ENCODE measurements around the gene HS6ST3.

Gene HS6ST3

GRCh38 chr13:96796091-96796633 lies 706.3 kb downstream of the HS6ST3 start:
- Histone ChIP-seq H3K9ac (ENCODE audit: low read depth, low read length) (no peak overlapping the region), H3K79me2 (ENCODE audit: insufficient read depth, low read length) (no peaks in the 10 kb centered on the region), H4K20me1 (ENCODE audit: insufficient read depth, low read length) (no peaks in the 10 kb centered on the region), H3K4me2 (ENCODE audit: insufficient read depth, low read length) (no peak overlapping the region), H3K36me3 (ENCODE audit: insufficient read depth, low read length) (no peaks in the 10 kb centered on the region), H3K27me3 (ENCODE audit: insufficient read depth, low read length, poor library complexity) (no peaks in the 10 kb centered on the region), H3K9me3 (ENCODE audit: insufficient read depth, low read length, severe bottlenecking) (no peaks in the 10 kb centered on the region), H3K27ac (ENCODE audit: low read length) (no peak overlapping the region), H2AFZ (ENCODE audit: low read depth, low read length) (no peak overlapping the region), H3K4me1 (ENCODE audit: insufficient read depth, low read length) (no peaks in the 10 kb centered on the region), H3K4me3 (ENCODE audit: low read depth in 1 of 2, low read length in 2 of 2) (no peak overlapping the region)
- DNase-seq = no peak
- no peak for ATAC-seq (ENCODE audit: insufficient read depth, low read depth)
- TF ChIP-seq CTCF (IDR thresholded peaks at IDR 0.05; ENCODE audit: borderline replicate concordance, extremely low read depth, low read length, poor library complexity, severe bottlenecking) = no peak
- TF ChIP-seq EZH2 (IDR thresholded peaks at IDR 0.05; ENCODE audit: borderline replicate concordance, low read depth, low read length, severe bottlenecking) = no peak

- Histone ChIP-seq H2AFZ (ENCODE audit: low read depth, low read length) (no peak overlapping the region), H3K36me3 (ENCODE audit: insufficient read depth, low read length) (no peaks in the 10 kb centered on the region), H3K4me2 (ENCODE audit: insufficient read depth, low read length) (no peak overlapping the region), H3K27me3 (ENCODE audit: insufficient read depth, low read length, poor library complexity) (no peaks in the 10 kb centered on the region), H3K27ac (ENCODE audit: low read length) (no peak overlapping the region), H3K4me1 (ENCODE audit: insufficient read depth, low read length) (no peaks in the 10 kb centered on the region), H3K9me3 (ENCODE audit: insufficient read depth, low read length, severe bottlenecking) (no peaks in the 10 kb centered on the region), H3K9ac (ENCODE audit: low read depth, low read length) (no peak overlapping the region), H4K20me1 (ENCODE audit: insufficient read depth, low read length) (no peaks in the 10 kb centered on the region), H3K79me2 (ENCODE audit: insufficient read depth, low read length) (no peaks in the 10 kb centered on the region), H3K4me3 (ENCODE audit: low read depth in 1 of 2, low read length in 2 of 2) (no peak overlapping the region)
- ATAC-seq (ENCODE audit: insufficient read depth, low read depth) = no peak
- no peak for DNase-seq
- TF ChIP-seq EZH2 (IDR thresholded peaks at IDR 0.05; ENCODE audit: borderline replicate concordance, low read depth, low read length, severe bottlenecking) = no peak
- TF ChIP-seq CTCF (IDR thresholded peaks at IDR 0.05; ENCODE audit: borderline replicate concordance, extremely low read depth, low read length, poor library complexity, severe bottlenecking) = no peak
Observed at GRCh38 chr13:96797136-96797535, 707.2 kb downstream of the HS6ST3 start.

- Histone ChIP-seq H3K36me3 (ENCODE audit: insufficient read depth, low read length) (no peaks in the 10 kb centered on the region), H3K4me3 (ENCODE audit: low read depth in 1 of 2, low read length in 2 of 2) (no peak overlapping the region), H3K9me3 (ENCODE audit: insufficient read depth, low read length, severe bottlenecking) (no peaks in the 10 kb centered on the region), H3K79me2 (ENCODE audit: insufficient read depth, low read length) (no peaks in the 10 kb centered on the region), H4K20me1 (ENCODE audit: insufficient read depth, low read length) (no peaks in the 10 kb centered on the region), H3K27ac (ENCODE audit: low read length) (no peak overlapping the region), H3K4me1 (ENCODE audit: insufficient read depth, low read length) (no peaks in the 10 kb centered on the region), H3K27me3 (ENCODE audit: insufficient read depth, low read length, poor library complexity) (no peaks in the 10 kb centered on the region), H3K4me2 (ENCODE audit: insufficient read depth, low read length) (no peak overlapping the region), H3K9ac (ENCODE audit: low read depth, low read length) (no peak overlapping the region), H2AFZ (ENCODE audit: low read depth, low read length) (no peak overlapping the region)
- TF ChIP-seq EZH2 (IDR thresholded peaks at IDR 0.05; ENCODE audit: borderline replicate concordance, low read depth, low read length, severe bottlenecking) = no peak
- no peak for TF ChIP-seq CTCF (IDR thresholded peaks at IDR 0.05; ENCODE audit: borderline replicate concordance, extremely low read depth, low read length, poor library complexity, severe bottlenecking)
- ATAC-seq (ENCODE audit: insufficient read depth, low read depth) = no peak
- no peak for DNase-seq
Observed at GRCh38 chr13:96803456-96804100, 713.7 kb downstream of the HS6ST3 start.

Data from DND-41 (cell line).